ENCODE results near the gene ZBTB45.

The ZBTB45 gene

DNA sequence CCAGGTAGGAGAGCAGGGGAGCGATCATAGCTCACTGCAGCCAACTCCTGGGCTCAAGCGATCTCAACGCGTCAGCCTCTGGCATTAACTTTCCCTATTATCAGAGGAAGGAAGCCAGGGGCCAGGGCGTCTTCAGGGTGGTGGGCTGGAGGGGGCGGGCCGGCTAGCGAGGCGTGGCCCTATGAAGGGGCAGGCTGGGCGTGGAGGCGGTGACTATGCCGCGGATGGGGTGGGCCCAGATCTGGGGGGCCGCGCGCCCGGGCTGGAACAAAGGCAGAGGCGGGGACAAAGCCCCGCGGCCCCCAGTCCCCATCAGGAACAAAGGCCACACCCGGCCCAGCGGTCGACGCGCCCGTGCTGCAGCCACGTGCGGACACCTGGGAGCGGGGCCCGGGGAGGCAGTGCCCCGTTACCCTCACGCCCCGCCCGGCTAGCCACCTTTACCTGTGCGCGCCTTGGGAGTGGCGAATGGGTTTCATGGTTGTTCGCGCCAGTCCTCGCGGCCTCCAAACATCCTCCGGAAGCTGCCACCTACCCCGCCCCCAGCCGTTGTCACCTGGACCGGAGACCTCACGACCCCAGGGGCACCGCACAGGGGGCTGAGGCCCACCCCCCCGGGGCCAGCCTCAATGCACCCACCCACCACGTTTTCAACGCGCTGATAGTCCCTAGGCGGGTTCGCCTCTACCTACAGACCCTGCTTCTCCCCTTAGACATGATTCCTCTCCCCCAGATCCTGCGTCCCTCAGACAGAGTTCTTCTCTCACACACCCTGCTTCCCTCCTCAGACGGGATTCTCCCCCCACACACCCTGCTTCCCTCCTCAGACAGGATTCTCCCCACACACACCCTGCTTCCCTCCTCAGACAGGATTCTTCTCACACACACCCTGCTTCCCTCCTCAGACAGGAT is 18.9 kb upstream of the ZBTB45 start:
- no peak for DNase-seq

DNA sequence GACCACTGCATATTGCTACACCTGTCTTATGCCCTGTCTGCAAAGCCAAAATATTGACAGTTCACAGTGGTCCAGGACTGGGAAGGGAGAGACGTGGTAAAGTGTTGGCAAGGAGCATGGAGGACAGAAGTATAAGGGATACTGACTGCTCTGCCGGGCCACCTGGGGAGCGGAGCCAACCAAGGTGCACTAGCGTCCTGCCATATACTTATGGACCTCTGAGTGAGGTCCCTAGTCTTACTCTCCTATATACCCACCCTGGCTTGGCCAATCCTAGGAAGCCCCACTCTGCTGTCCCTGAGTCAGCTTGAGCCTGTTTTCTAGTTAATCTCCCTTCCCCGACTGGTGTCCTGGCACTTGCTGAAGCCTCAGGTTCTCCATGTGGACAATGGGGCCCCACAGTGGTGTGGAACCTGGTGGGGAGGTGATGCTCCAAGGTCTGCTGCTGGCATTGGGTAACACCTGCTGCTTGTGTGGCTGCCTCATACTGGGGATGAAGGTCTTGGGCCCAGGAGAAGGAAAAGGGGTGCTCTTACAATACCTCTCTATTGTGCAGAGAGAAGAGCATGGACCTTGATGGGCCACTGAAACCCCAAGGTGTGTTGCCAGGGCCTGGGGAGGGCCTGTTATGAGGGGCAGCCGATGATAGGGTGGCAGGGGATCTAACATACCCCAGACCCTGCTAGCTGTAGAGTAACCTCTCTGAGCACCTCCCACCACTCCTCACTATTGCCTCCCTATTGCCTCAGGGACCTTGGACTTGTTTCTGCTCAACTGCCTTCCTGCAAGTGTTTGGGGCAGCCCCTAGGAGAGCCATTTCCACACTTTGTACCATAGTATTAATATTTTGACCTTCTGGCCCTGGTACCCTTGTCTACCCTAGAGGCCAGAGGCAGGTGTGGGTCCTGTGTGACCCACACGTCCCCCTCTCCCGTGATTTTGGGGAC is 17.5 kb upstream of the ZBTB45 start:
- DNase-seq = no peak

DNA sequence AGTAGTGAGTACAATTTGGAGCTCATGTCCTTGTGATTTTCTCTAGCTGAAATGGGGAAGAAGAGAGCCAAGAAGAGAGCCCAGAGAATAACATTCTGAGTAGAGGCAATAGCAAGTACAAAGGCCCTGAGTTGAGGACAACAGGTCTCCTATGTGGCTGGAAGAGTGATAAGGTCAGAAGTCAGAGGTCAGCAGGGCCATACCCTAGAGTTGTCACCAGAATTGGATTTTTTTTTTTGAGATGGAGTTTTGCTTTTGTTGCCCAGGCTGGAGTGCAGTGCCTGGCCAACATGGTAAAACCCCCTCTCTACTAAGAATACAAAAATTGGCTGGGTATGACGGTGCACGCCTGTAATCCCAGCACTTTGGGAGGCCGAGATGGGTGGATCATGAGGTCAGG is 16.2 kb upstream of the ZBTB45 start:
- DNase-seq = no peak

DNA sequence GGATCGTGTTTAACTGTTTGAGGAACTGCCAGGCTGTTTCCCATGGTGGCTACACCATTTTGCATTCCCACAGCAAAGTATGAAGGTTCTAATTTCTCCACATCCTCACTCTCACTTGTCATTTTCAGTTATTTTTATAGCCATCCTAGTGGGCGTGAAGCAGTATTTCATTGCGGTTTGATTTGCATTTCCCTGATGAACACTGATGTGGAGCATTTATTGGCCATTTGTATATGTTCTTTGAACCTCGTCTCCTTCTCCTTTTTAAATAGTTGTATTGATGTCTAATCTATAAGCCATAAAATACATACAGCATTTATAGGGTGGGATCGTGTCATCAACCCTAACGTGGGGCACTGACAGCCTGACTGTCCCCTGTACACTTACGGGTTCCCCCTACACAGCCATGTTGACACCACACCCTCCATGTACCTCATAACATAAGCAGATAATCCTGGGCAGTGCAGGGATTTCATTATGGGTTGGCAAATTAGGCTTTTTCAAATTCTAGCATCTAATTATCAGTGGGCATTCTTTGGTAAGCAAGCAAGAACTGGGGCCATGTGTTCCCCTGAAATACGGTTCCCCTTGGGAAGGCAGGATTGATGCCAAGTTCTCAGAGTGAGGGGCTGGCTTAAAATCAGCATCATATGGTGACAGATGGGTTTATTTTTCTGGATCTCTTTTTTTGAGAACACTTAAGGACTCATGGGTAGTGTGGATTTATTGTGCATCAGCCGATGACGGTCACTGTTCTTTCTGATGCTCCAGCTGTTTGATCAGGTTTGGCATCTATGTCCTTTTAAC is 11.6 kb upstream of the ZBTB45 start:
- DNase-seq = no peak

DNA sequence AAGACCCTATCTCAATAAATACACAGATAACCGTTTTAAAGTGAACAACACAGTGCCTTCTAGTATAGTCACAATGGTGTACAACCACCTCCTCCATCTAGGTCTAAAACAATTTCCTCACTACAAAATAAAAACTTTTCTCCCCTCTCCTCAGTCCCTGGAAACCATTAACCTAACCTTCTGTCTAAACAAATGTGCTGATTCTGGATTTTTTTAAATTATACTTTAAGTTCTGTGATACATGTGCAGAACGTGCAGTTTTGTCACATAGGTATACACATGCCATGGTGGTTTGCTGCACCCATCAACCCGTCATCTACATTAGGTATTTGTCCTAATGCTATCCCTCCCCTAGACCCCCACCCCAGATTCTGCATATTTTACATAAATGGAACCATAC is 9.8 kb upstream of the ZBTB45 start:
- no peak for DNase-seq

DNA sequence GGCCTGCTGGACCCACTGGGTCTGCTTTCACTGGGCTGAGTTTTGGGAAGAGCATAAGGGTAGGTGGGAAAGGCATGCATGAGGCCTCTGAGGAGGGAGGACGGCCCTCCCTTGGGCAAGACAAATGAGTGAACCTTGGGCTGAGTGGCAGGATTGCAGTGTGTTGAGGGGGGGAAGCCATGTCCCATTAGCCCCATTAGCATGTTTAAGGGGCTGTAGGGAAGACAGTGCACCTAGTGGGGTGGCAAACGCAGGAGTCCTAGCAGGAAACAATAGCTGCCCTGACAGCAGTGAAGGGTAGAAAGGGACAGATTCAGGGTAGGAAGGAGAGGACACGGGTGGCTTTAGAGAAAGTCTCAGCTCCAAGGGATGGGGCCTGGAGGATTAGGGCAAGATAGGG is 3.1 kb upstream of the ZBTB45 start:
- no peak for DNase-seq

DNA sequence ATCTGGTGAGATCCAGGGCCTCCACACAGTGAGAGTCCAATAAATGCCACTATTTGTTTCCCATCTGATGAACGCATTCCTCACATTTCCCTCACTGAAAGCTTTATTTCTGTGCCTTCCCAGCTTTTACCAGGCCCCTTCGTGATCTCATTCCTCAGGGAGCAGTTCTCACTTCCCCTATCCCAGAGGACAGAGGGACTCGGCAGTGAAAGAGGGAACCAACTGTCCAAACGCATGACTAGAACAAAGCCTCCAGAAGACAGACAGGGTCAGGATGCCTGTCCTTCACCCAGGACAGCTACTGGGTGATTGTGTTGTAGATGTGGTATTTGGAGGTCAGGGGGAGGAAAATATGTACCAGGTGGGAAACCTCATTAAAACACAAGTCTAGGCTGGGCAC is 2.0 kb upstream of the ZBTB45 start:
- no peak for DNase-seq

DNA sequence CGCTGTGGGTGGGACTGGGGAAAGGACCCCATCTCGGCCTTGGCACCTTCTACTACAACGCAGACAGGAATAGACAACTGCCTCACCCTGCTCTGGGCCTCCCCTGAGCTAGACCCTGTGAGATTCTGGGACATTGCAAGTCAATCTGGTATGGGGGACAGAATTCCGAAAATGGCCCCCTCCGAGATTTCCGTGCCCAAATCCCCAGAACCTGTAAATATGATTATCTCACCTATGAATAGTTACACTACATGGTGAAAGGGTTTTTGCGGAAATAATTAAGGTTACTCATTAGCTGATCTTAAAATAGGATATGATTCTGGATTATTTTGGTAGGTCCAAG is 618 bp upstream of the ZBTB45 start:
- no peak for DNase-seq

DNA sequence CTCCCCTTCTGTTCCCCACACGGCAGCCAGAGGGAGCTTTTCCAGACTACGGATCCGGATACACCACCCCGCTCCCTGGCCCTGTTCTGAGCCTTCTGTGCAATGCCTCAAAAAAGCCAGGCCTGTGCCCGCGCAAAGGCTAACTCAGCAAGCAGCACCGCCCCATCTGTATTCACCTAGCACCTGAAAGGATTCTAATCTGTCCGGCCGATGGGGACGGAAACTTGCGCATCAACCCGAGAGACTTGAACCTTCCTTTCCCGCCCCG is 589 bp downstream of the ZBTB45 start:
- no peak for DNase-seq

DNA sequence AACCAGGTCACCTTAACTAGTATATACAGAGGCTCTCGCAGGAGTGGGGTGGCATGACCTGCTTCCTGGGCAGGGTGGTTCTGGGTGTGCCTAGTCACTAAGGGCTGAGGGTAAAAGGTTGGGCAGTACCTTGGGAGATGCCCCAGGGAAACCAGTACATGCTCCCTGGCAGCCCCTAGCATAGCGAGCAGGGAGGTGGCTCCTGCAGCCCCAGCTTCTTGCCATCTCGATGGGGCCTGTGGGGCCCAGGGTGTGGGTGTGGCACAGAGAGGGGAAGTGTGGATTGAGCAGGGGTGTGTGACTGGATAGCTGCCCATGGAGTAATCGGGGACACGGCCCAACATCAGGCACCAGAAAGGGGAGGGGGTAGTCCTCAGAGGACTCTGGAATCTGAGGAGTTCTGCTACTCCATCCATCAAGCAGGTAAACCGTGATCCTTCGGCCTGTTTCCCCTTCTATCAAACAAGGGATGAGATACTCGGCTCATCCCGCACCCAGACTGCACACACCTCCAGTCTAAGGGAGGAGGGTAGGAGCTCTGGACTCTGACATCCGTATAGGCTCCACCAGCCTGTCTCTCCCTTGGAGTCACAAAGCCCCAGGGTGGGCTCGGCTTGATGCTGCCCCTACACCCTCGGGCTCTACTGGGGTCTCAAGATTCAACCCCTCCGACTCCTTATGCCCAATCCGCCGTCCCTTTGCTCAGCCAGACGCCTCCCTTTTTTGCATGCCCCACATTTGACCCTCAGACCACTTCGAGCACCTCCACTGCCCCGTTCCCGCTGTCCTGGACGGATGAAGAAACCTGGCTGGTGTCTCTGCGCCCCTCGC is 1.1 kb downstream of the ZBTB45 start:
- DNase-seq = no peak

DNA sequence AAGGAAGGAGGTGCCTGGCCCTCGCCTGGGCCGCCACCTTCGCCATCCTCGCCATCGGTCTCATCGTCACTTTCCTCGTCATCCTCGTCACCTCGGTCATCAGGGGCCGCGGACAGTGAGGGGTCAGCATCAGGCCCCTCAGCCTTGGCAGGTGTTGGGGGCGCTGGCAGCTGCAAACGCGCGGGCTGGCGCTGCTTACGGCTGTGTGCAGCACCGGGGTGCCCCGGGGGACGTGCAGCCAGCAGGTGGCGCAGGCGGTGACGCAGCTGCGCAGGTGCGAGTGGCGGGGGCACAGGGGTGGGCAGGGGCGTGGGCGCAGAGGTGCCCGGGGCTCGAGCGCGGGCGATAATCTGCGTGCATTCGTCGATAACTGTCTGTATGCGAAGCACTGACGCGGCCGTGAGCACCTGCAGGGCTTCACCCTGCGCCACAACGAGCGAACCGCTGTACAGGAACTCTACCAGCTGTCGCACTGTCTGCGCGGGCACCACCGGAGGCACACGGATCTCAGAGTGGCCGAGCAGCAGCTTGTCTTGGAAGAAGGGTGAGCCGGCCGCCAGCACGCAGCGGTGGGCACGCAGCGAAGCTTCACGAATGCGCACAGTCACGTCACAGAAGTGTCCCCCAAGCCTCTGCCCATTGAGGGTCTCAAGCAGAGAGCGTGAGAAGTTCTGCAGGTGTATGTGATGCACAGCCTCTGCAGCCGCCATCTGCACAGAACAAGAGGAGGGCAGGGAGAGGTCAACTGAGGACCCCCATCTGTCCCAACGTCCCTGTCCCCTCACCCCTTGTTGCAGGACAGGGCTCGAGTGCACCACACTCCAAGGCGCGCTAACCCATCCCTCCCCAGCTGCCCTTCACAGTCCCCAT is 2.4 kb downstream of the ZBTB45 start:
- no peak for DNase-seq

DNA sequence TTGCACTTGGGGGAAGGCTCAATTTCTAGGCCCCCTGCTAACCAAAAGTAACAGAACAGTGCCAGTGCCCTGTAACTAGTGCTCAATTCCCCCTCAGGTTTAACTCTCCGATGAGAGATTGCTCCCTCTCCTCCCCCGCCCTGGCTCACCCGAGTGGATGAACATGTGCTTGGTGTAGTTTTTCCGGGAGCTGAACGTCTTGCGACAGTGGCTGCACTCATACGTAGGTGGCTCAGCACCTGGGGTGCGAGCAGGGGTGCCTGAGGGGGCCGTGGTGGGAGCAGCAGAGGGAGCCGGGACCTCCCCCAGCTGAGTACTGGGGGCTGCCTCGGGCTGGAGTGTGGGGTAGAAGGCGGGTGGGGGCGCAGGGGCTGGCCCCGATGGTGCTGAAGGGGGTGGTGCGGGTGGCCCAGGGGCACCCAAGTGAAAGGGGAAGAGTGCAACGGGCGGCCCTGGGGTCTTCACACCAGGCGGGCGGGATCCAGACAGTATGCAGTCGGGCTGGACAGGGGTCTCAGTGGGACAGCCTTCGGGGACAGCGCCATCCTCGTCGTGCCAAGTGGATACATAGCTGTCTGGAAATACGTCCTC is 3.3 kb downstream of the ZBTB45 start:
- DNase-seq = no peak

DNA sequence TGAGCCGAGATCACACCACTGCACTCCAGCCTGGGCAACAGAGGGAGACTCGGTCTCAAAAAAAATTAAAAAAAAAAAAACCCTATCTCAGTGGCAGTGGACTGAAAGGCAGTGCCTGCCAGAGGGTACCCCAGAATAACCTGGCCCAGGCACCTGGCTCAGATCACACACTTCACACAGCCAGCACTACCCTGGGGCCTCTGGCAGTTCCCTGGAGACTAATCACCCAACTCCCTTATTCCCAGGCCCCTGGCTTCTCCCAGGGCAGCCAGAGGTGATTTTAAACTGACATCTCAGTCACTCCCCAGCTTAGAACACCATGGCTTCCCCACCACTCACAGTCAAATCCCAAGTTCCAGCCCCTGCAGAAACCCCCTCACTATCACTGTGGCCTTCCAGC is 4.4 kb downstream of the ZBTB45 start:
- no peak for DNase-seq

DNA sequence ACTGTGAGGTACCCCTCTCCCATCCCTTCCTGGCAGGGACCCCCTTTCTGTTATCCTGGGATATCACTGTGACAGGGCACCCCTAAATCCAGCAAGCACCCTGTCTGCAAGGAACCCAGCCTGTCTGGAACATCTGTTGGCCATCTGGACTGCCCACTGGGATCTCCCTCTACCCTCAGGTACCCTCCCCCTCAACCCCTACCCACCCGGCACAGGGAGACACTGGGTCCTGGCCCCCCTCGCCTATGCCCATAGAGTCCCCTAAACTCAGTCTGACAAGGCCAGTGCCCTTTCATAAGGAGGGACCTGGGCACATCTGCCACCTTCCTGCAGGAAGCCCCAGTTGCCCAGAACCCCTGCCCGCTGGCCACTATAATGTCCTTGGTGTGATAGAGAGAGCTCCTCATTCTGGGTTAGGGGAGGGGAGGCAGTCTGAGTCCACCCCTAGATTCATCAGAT is 5.0 kb downstream of the ZBTB45 start:
- DNase-seq = no peak

DNA sequence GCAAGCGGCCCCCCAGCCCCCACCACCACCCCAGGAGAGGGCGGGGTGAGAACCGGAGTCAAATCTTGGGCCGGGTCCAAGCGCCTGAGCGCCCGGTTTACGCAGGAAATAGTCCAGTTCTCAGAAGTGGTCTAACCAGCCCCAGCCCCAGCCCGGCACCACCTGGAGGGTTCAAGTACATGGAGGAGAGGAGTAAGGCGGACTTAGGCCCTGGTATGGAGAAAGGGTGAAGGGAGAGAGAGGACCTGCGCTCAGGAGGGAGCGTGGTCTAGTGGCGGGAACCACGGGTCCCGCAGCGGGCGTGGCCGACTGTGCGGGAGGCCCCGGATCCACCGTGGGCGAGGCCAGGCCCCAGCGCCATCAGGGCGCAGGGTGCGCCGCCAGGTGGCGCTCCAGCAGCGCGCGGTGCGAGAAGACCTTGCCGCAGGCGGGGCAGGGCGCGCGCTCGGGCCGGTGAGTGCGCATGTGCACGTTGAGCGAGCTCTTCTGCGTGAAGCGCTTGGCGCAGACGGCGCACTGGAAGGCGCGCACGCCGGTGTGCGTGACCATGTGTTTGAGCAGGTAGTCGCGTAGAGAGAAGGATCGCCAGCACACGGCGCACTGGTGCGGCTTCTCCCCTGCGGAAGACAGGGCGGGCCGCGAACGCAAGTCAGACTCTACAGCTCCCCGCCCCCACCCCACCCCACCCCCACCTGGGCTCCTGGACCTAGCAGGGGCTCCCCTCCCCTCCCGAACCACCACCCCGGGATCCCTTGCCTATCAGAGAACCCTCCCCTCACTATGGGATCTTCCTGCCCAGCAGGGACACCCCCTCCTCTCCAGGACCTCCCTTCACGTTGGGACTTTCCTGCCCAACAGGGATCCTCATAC is 5.7 kb downstream of the ZBTB45 start:
- peak; percentile 92 for DNase-seq

DNA sequence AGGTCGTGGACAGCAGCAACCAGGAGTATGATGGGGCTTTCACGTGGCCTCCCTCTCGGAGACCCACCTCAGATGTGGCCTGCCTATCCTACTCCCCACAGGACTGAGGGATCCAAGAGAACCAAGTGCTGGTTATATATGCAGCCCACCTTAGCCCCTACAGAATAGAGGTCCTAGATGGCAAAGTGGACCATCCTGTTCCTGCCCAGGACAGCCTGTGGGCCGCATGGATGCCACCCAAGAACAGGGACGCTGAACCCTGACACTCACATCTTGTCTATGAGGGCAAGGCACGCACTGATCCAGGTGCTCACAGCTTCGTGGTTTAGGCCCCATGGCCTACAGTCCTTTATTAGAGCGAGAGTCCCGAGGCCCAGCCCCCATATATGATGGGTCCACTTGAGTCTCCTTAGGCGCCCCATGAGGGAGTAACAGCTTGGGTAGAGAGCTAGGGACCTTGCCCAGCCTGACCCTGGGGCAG is 6.4 kb downstream of the ZBTB45 start:
- no peak for DNase-seq

DNA sequence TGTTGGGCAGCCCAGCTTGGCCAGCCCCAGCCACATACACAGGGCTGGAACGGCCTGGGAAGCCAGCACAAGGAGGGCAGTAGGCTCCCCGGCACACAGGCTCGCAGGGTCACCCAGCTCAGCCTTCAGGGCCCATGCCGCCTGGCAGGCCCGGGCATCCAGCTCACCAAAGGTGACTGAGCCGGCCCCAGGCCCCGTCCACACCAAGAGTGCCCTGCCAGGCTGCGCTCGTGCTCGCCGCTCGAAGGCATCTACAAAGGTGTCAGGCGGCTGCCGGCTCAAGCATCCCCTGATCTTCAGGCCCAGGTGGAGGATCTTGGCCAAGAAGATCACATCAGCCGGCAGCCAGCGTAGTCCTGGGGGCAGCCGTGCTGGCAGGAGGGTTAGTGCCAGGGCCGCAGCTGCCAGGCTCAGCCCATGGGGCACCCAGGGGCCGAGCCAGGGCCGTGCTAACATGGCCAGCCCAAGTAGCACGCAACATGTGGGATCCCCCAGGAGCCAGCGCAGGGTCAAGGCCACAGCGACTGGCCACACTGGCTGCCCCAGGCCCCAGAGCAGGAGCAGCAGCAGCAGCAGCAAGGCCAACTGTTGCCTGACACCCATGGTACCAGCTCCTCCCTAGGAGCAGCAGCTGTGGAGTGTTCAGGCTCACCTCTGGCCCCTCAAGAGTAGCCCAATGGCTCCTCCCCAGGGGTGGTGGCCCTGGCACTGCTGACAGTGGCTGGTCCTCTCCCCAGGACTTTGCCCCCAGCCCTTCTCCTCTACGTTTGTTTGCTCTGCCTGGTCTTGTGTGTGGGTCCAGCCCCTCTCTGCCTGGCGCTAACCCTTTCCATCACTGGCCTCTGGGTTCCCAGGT is 8.0 kb downstream of the ZBTB45 start, which contains the start of gene SLC27A5:
SLC27A5 (minus strand) TSS at position 640 of the 856 bp plus-strand sequence; CDS start at position 603, 37 bp downstream.
- DNase-seq = no peak

DNA sequence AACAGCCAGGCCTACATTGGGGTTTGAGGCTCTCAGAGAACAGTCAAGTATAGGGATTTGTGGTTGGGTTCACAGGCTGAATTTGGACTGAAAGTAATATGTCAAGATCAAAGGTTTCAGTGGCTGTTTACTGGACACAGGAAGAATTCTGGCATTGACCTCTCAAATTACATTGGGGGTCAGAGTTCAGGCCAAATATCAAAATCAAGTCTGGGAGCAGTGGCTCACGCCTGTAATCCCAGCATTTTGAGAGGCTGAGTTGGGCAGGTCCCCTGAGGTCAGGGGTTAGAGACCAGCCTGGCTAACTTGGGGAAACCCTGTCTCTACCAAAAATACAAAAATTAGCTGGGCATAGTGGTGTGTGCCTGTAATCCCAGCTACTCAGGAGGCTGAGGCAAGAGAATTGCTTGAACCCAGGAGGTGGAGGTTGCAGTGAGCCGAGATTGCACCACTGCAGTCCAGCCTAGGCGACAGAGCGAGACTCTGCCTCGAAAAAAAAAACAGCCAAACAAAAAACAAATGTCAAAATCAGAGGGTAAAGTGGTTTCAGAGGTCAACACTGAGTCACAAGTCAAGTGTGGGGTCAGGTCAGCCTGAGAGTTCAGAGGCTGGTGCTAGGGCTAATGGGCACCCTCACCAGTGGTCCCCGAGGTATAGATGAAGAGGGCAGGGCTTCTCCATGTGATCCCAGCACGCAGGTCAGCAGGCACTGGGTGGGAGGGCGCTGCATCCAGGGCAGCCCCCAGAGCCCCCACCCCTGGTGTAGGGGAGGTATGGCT is 9.3 kb downstream of the ZBTB45 start:
- no peak for DNase-seq

All from activated gamma-delta T cell (primary cell).